ENCODE data around the gene KCNAB2.

GRCh38 chr1:6034750-6035096 lies 11.0 kb upstream of the KCNAB2 start:
- TF ChIP-seq CTCF (IDR thresholded peaks at IDR 0.05; ENCODE audit: poor library complexity) = no peak
- TF ChIP-seq EZH2 (IDR thresholded peaks at IDR 0.05; ENCODE audit: borderline replicate concordance) = no peak
- TF ChIP-seq EZH2phosphoT487 (IDR thresholded peaks at IDR 0.05; ENCODE audit: low read depth, severe bottlenecking, unreplicated experiment) = no peak

All from hepatocyte (in vitro differentiated cells).